Stimulated activated CD8-positive, alpha-beta memory T cell treated with anti-CD3 and anti-CD28 coated beads, Interleukin-4, amount 100 ng/mL, for 4 hours (primary cell): ENCODE results near the gene IFNAR1.
"Not testable (repeated sequence)": the region's sequence is repeated elsewhere in the genome, so short reads cannot be mapped to it uniquely, and the experiment has no call there.

Source experiments
- DNase-seq, 2 donors: peaks; one replicate each; pipeline ENCODE4 v3.0.0-alpha.2; 2020; ENCODE audit warnings: low read depth in 2 of 2, low spot score in 1 of 2

IFNAR1 gene

GRCh38 chr21:33375101-33375644 is 50.4 kb downstream of the IFNAR1 start:
- DNase-seq, result no peak

GRCh38 chr21:33377221-33377920 is 52.6 kb downstream of the IFNAR1 start:
- no peak for DNase-seq

GRCh38 chr21:33378081-33378480 is 53.3 kb downstream of the IFNAR1 start:
- no peak for DNase-seq

- not testable (repeated sequence) for DNase-seq
These were observed 55.2 kb downstream of the IFNAR1 start for GRCh38 chr21:33379934-33380333.

GRCh38 chr21:33380483-33380998 is 55.8 kb downstream of the IFNAR1 start:
- peak; percentile 79 to 84 for DNase-seq

GRCh38 chr21:33381381-33381780 is 56.6 kb downstream of the IFNAR1 start:
- DNase-seq, result not testable (repeated sequence)

GRCh38 chr21:33383056-33383888 is 58.5 kb downstream of the IFNAR1 start:
- DNase-seq, result peak; percentile 42 to 66

GRCh38 chr21:33384841-33385331 is 60.1 kb downstream of the IFNAR1 start:
- DNase-seq, result no peak

- no peak for DNase-seq
These were observed 61.5 kb downstream of the IFNAR1 start for GRCh38 chr21:33386222-33386784.

GRCh38 chr21:33387294-33387693 is 62.5 kb downstream of the IFNAR1 start:
- DNase-seq, result no peak

GRCh38 chr21:33388188-33388587 is 63.4 kb downstream of the IFNAR1 start:
- no peak for DNase-seq

GRCh38 chr21:33390479-33390878 is 65.7 kb downstream of the IFNAR1 start:
- no peak for DNase-seq

- no peak for DNase-seq
These were observed 66.9 kb downstream of the IFNAR1 start for GRCh38 chr21:33391656-33392055.

- DNase-seq, result no peak
These were observed 67.7 kb downstream of the IFNAR1 start for GRCh38 chr21:33392284-33392985.

- DNase-seq, result no peak
These were observed 68.6 kb downstream of the IFNAR1 start for GRCh38 chr21:33393348-33393747.

- DNase-seq, result no peak
These were observed 69.5 kb downstream of the IFNAR1 start for GRCh38 chr21:33394260-33394659.

GRCh38 chr21:33395891-33396331 is 71.1 kb downstream of the IFNAR1 start:
- no peak for DNase-seq

- no peak for DNase-seq
These were observed 71.7 kb downstream of the IFNAR1 start for GRCh38 chr21:33396436-33396835.

- no peak for DNase-seq
These were observed 72.2 kb downstream of the IFNAR1 start for GRCh38 chr21:33396951-33397350.

- DNase-seq, result no peak
These were observed 72.9 kb downstream of the IFNAR1 start for GRCh38 chr21:33397717-33398116.

GRCh38 chr21:33398361-33398760 is 73.6 kb downstream of the IFNAR1 start:
- no peak for DNase-seq
